ENCODE results near the gene TRPM5. TPM values are rescaled to one million over a fixed set of nuclear protein-coding genes. Genes with fewer than 3 reads are reported as not detected.

The TRPM5 gene
- total and polyA plus RNA-seq, 2 donors (not counting 1 experiment from before 2014, with no cell fraction given), result 0.03 TPM; not detected in 1

- CTCF ChIA-PET, result interaction anchor here (0.9 to 6.9 kb wide), 3 partner anchors 9 to 91 kb away, joined by 4 to 48 read pairs (median 4); no protein-coding TSS in a partner anchor
- no peak overlapping the region for H2AFZ ChIP-seq (ENCODE audit: insufficient read depth, low read depth, low read length, poor library complexity, severe bottlenecking)
- Mint-ChIP-seq H3K9me3 (ENCODE audit: insufficient read depth) (no peaks in the 10 kb centered on the region), H3K4me3 (no peak overlapping the region), H3K27me3 (no peaks in the 10 kb centered on the region), H3K4me1 (peaks cover 53% of the 10 kb centered on the region), H3K27ac (peak overlapping the region; percentile 84)
- POLR2A ChIA-PET, result interaction anchor here (0.6 to 1.1 kb wide), 3 partner anchors 9 to 624 kb away, joined by 3 to 10 read pairs (median 3); no protein-coding TSS in a partner anchor
- 92% methylated on average over 25 of the region's 26 CpGs for WGBS (ENCODE audit: insufficient coverage)
- ATAC-seq (ENCODE audit: low read depth), result no peak
- peaks cover 68% of the 10 kb centered on the region for H3K79me2 ChIP-seq (ENCODE audit: control insufficient read depth, insufficient read depth, low read length)
- H3K4me3 ChIP-seq (ENCODE audit: control extremely low read depth in 1 of 5, extremely low read depth in 1 of 5, insufficient read depth in 1 of 5, low read depth in 2 of 5, low read length in 4 of 5), result peak overlapping the region in 2 of 5 experiments; percentile 40
- intact Hi-C loops (cut with micrococcal nuclease), result no loop called here
- H3K9me3 ChIP-seq (ENCODE audit: control extremely low read depth in 1 of 3, control insufficient read depth in 2 of 3, insufficient read depth in 1 of 3, low read length in 2 of 3), result peaks cover 0 to 3% (median 0%) of the 10 kb centered on the region in 3 donors
- DNase-seq, result no peak
- H4K20me1 ChIP-seq (ENCODE audit: control insufficient read depth, insufficient read depth, low read length, poor library complexity, severe bottlenecking), result peaks cover 62% of the 10 kb centered on the region
- no peaks in the 10 kb centered on the region for H3K27me3 ChIP-seq (replicated peaks in 1 of 4; ENCODE audit: control extremely low read depth in 1 of 4, control insufficient read depth in 3 of 4, insufficient read depth in 4 of 4, low read length in 3 of 4)
- peak overlapping the region in 1 of 2 donors; percentile 66 for H3K27ac ChIP-seq (ENCODE audit: low read length in 2 of 2)
- H3K9ac ChIP-seq (ENCODE audit: low read length), result peak overlapping the region; percentile 35
- H3K4me1 ChIP-seq (ENCODE audit: control insufficient read depth in 2 of 2, insufficient read depth in 2 of 2, low read length in 2 of 2), result peaks cover 63 to 75% of the 10 kb centered on the region in 2 donors
- no peak for TF ChIP-seq EZH2 (IDR thresholded peaks at IDR 0.05; ENCODE audit: borderline replicate concordance, insufficient read depth, low read depth, low read length, poor library complexity, severe bottlenecking)
- TF ChIP-seq CTCF (IDR thresholded peaks at IDR 0.05), result no peak
- peaks cover 0 to 53% of the 10 kb centered on the region in 2 experiments for H3K36me3 ChIP-seq (replicated peaks in 1 of 2; ENCODE audit: control extremely low read depth in 1 of 2, control insufficient read depth in 1 of 2, extremely low read depth in 1 of 2, insufficient read depth in 2 of 2, low read length in 1 of 2)
- H3K4me2 ChIP-seq (replicated peaks; ENCODE audit: low read depth, low read length, poor library complexity, severe bottlenecking), result peak overlapping the region; percentile 72
Measured at GRCh38 chr11:2395211-2395730, 49.0 kb downstream of the TRPM5 start.

GRCh38 chr11:2394818-2395105, 49.6 kb downstream of the TRPM5 start:
- H3K27ac ChIP-seq (ENCODE audit: low read length in 2 of 2), result peak overlapping the region; percentile 66 to 72
- no peak for ATAC-seq (ENCODE audit: low read depth)
- Mint-ChIP-seq H3K4me1 (peaks cover 56% of the 10 kb centered on the region), H3K27ac (peak overlapping the region; percentile 84), H3K9me3 (ENCODE audit: insufficient read depth) (no peaks in the 10 kb centered on the region), H3K27me3 (no peaks in the 10 kb centered on the region), H3K4me3 (peak overlapping the region; percentile 60)
- peaks cover 0 to 3% (median 0%) of the 10 kb centered on the region in 3 donors for H3K9me3 ChIP-seq (ENCODE audit: control extremely low read depth in 1 of 3, control insufficient read depth in 2 of 3, insufficient read depth in 1 of 3, low read length in 2 of 3)
- H3K4me1 ChIP-seq (ENCODE audit: control insufficient read depth in 2 of 2, insufficient read depth in 2 of 2, low read length in 2 of 2), result peaks cover 68 to 78% of the 10 kb centered on the region in 2 donors
- CTCF ChIA-PET, result interaction anchor here (1.9 kb wide), 1 partner anchor 90 kb away, joined by 4 read pairs; no protein-coding TSS in a partner anchor
- H3K36me3 ChIP-seq (replicated peaks in 1 of 2; ENCODE audit: control extremely low read depth in 1 of 2, control insufficient read depth in 1 of 2, extremely low read depth in 1 of 2, insufficient read depth in 2 of 2, low read length in 1 of 2), result peaks cover 0 to 56% of the 10 kb centered on the region in 2 experiments
- H3K4me2 ChIP-seq (replicated peaks; ENCODE audit: low read depth, low read length, poor library complexity, severe bottlenecking), result peak overlapping the region; percentile 72
- peak overlapping the region; percentile 35 for H3K9ac ChIP-seq (ENCODE audit: low read length)
- TF ChIP-seq EZH2 (IDR thresholded peaks at IDR 0.05; ENCODE audit: borderline replicate concordance, insufficient read depth, low read depth, low read length, poor library complexity, severe bottlenecking), result no peak
- POLR2A ChIA-PET, result interaction anchor here (0.6 to 0.7 kb wide), 2 partner anchors 14 to 623 kb away, joined by 3 to 10 read pairs; no protein-coding TSS in a partner anchor
- no peak for DNase-seq
- H2AFZ ChIP-seq (ENCODE audit: insufficient read depth, low read depth, low read length, poor library complexity, severe bottlenecking), result no peak overlapping the region
- intact Hi-C loops (cut with micrococcal nuclease), result loop anchor here (1.0 kb wide), 1 partner anchor 9 kb away; no protein-coding TSS in a partner anchor
- H3K79me2 ChIP-seq (ENCODE audit: control insufficient read depth, insufficient read depth, low read length), result peaks cover 73% of the 10 kb centered on the region
- H3K27me3 ChIP-seq (replicated peaks in 1 of 4; ENCODE audit: control extremely low read depth in 1 of 4, control insufficient read depth in 3 of 4, insufficient read depth in 4 of 4, low read length in 3 of 4), result no peaks in the 10 kb centered on the region
- H3K4me3 ChIP-seq (ENCODE audit: control extremely low read depth in 1 of 5, extremely low read depth in 1 of 5, insufficient read depth in 1 of 5, low read depth in 2 of 5, low read length in 4 of 5), result peak overlapping the region in 3 of 5 experiments; percentile 23 to 40 (median 40)
- 39% methylated on average over 8 of the region's 8 CpGs for WGBS (ENCODE audit: insufficient coverage)
- H4K20me1 ChIP-seq (ENCODE audit: control insufficient read depth, insufficient read depth, low read length, poor library complexity, severe bottlenecking), result peaks cover 67% of the 10 kb centered on the region

Other genes starting within 250 kb of the TRPM5 start
- 2.0 and 2.2 TPM in 2 replicates for gene ASCL2, start 173.9 kb downstream of the TRPM5 start, total RNA-seq
- gene ASCL2, start 173.9 kb downstream of the TRPM5 start, polyA plus RNA-seq, result 1.6 and 2.1 TPM in 2 replicates
- gene C11orf21, start 142.6 kb downstream of the TRPM5 start, total RNA-seq, result 21.9 and 22.8 TPM in 2 replicates
- 38.9 and 72.4 TPM in 2 replicates for gene C11orf21, start 142.6 kb downstream of the TRPM5 start, polyA plus RNA-seq
- gene TSPAN32, start 142.5 kb downstream of the TRPM5 start, total RNA-seq, result 22.2 and 27.1 TPM in 2 replicates
- gene TSPAN32, start 142.5 kb downstream of the TRPM5 start, polyA plus RNA-seq, result 75.9 and 112 TPM in 2 replicates
- gene CD81, start 67.2 kb downstream of the TRPM5 start, total RNA-seq, result 253 and 262 TPM in 2 replicates
- gene CD81, start 67.2 kb downstream of the TRPM5 start, polyA plus RNA-seq, result 361 and 380 TPM in 2 replicates
- gene TSSC4, start 43.8 kb downstream of the TRPM5 start, total RNA-seq, result 57.5 and 59.5 TPM in 2 replicates
- gene TSSC4, start 43.8 kb downstream of the TRPM5 start, polyA plus RNA-seq, result 49.4 and 50.5 TPM in 2 replicates
- 28.8 and 31.9 TPM in 2 replicates for gene KCNQ1, start 494 bp upstream of the TRPM5 start, total RNA-seq
- gene KCNQ1, start 494 bp upstream of the TRPM5 start, polyA plus RNA-seq, result 15.3 and 21.5 TPM in 2 replicates